GM12891 (cell line): ENCODE results near the gene NUAK1.

Experiments
- DNase-seq: peaks from one replicate; pipeline ENCODE4 v3.0.0; 2011; ENCODE audit warnings: low spot score; ENCODE audit not compliant: insufficient read length
- FAIRE-seq: peaks from 2 replicates; lab custom pipeline; 2011; peaks lifted over from hg19 to GRCh38; lab: Jason Lieb, UNC
- PAX5 ChIP-seq: IDR thresholded peaks from 2 replicates; pipeline ENCODE4 v1.6.1; 2011; ENCODE audit warnings: low read length, moderate library complexity, mild to moderate bottlenecking; ENCODE audit not compliant: insufficient read depth, severe bottlenecking
- POLR2A ChIP-seq: IDR thresholded peaks from 2 replicates; pipeline ENCODE4 v1.6.1; 2011; ENCODE audit warnings: low read depth, low read length, control low read depth
- POLR2AphosphoS5 ChIP-seq: IDR thresholded peaks from 2 replicates; pipeline ENCODE4 v1.6.1; 2011; ENCODE audit warnings: low read depth, low read length, control low read depth
- POU2F2 ChIP-seq: IDR thresholded peaks from 2 replicates; pipeline ENCODE4 v1.6.1; 2011; ENCODE audit warnings: low read depth, mild to moderate bottlenecking, control low read depth, low read length, moderate library complexity
- SPI1 ChIP-seq: IDR thresholded peaks from 2 replicates; pipeline ENCODE4 v1.6.1; 2011; ENCODE audit warnings: low read depth, low read length, control low read depth
- TAF1 ChIP-seq: IDR thresholded peaks from 2 replicates; pipeline ENCODE4 v1.6.1; 2011; ENCODE audit warnings: low read depth, low read length, control low read depth

NUAK1 gene

GRCh38 chr12:106113446-106113823 lies 25.3 kb downstream of the NUAK1 start:
- TF ChIP-seq POLR2AphosphoS5 (no peak), SPI1 (no peak), PAX5 (no peak), POLR2A (no peak), TAF1 (no peak), POU2F2 (no peak)
- no peak for DNase-seq

GRCh38 chr12:106113042-106113441 lies 25.7 kb downstream of the NUAK1 start:
- FAIRE-seq (no peak), DNase-seq (no peak)
- TF ChIP-seq POLR2A (no peak), SPI1 (peak; percentile 58), POU2F2 (no peak)

More at GRCh38 chr12:106113446-106113823, 25.3 kb downstream of the NUAK1 start:
- no peak for FAIRE-seq

DNA sequence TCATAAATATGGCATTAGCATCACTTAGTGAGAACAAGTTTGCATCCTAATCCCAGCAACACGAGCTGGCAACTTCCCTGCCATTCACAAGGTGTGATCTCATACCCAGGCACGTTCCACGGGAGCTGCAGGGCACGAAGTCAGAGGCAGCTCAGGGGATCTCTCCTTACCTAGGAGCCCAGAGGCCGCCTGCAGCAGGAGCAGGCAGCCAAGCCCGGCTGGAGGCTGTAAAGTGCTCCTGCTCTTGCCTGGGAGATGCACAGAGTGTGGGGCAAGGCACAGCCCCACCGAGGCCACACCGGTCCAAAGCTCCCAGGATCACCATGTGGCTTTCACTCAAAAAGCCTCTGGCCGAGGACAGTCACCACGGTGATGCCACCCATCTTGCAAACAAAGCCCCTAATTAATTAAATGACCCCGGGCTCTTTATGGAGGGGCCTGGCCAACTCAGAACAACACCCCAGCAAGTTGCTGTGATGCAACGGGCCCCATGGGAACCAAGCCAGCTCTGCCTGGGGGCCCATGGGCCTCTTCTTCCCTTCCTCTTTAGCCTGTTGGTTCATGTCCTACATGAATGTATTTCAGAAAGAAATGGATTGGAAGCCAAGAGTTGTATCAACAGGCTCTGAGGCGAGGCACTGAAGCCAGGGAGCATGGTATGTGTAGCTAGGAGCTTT lies 26.5 kb downstream of the NUAK1 start:
- TF ChIP-seq POLR2A (no peak), SPI1 (no peak), TAF1 (no peak), POLR2AphosphoS5 (no peak), POU2F2 (no peak), PAX5 (no peak)
- FAIRE-seq (no peak), DNase-seq (no peak)

DNA sequence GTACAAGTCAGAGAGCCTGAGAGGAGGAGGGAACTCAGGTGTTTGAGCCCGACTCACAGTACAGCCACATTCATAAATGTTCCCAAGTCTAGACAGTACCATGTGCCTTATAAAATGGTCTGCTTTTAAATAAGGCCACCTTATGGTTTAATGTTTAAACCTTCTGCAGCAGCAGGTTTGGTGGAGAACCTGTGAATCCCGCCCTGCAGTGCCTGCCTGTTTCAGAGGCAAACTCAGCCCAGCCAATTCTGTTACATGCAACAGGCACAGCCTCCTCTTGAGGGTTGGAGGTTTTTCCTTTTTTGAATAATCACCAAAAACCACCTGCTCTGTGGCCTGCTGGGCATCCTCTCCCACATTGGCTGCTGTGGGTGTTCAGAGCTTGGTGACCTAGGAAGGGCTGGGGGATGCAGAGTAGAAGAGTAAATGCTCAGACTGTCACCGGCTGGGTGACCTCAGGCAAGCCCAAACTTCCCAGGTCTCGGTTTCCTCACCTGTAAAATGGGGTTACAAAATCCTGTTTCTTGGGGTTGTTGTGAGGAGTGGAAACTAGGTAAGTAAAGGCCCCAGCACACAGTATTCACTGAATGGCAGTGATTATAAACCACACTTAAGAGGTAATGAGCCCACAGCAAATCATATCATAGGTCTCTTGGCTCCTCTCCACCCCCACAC lies 28.0 kb downstream of the NUAK1 start:
- FAIRE-seq (no peak), DNase-seq (no peak)
- no peak for TF ChIP-seq POLR2A
- no peak for TF ChIP-seq TAF1
- TF ChIP-seq PAX5 = no peak
- TF ChIP-seq POU2F2 = no peak
- no peak for TF ChIP-seq POLR2AphosphoS5
- no peak for TF ChIP-seq SPI1

DNA sequence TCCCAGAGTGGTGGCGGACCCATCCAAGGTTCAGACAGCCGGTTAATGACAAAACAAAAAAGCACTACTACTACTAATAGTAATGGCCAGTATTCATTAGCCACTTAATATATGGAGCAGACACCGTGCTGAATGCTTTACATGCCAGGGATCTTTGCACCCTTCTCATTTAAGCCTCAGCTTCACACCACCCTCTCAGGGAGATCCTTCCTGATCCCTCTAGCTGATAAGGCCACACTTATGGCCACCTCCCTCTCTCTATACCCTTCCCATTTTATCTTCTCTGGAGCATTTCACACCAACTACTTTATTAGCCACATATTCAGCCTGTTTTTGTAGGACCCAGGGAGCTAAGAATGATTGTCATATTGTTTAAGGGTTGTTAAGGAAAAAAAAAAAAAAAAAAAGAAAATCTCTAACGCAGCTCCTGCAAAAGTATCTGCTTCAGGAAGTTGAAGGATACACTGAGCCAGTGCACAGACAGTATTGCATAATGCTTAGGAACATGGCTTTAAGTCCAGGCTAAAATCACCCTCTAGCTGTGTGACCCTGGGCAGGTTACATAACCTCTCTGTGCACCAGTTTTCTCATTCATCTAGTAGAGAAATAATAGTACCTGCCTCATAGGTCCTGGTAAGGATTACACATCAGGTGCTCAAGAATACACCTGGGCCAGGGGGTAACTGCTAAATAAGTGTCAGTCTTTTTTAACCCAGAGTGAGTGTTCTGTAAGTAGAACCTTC lies 29.4 kb downstream of the NUAK1 start:
- no peak for DNase-seq

GRCh38 chr12:106108185-106108835 lies 30.4 kb downstream of the NUAK1 start:
- TF ChIP-seq POLR2AphosphoS5 (no peak), PAX5 (no peak), TAF1 (no peak), POLR2A (no peak), POU2F2 (no peak), SPI1 (no peak)
- DNase-seq = no peak
- FAIRE-seq = no peak

More for the DNA sequence above, 29.4 kb downstream of the NUAK1 start:
- no peak for TF ChIP-seq SPI1
- TF ChIP-seq PAX5 = no peak
- TF ChIP-seq POU2F2 = no peak
- no peak for TF ChIP-seq POLR2A
- no peak for TF ChIP-seq POLR2AphosphoS5
- TF ChIP-seq TAF1 = no peak
- FAIRE-seq = no peak

GRCh38 chr12:106107566-106107965 lies 31.2 kb downstream of the NUAK1 start:
- no peak for FAIRE-seq
- DNase-seq = no peak
- TF ChIP-seq TAF1 (no peak), PAX5 (no peak), POLR2AphosphoS5 (no peak), SPI1 (no peak)

DNA sequence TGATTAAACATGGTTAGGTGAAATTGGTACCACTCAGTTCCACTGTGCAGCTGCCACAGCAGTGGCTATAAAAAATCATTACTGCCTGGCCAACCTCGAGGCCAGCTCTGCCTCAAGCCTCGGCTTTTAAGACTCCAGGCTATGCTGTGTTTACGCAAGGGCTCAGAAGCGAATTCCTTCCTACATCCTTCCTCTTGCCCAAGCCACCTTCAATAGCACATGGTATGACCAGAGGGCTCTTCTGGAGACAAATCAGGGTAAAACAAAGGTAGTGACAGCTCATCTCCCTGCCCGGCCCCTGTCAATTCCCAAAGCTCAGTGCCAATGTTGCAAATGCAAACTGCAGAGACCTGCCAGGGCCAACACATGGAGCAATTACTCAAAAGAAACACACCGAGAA lies 31.9 kb downstream of the NUAK1 start:
- TF ChIP-seq POLR2AphosphoS5 = no peak
- no peak for TF ChIP-seq POU2F2
- TF ChIP-seq POLR2A = no peak
- no peak for TF ChIP-seq TAF1
- DNase-seq (no peak), FAIRE-seq (no peak)

DNA sequence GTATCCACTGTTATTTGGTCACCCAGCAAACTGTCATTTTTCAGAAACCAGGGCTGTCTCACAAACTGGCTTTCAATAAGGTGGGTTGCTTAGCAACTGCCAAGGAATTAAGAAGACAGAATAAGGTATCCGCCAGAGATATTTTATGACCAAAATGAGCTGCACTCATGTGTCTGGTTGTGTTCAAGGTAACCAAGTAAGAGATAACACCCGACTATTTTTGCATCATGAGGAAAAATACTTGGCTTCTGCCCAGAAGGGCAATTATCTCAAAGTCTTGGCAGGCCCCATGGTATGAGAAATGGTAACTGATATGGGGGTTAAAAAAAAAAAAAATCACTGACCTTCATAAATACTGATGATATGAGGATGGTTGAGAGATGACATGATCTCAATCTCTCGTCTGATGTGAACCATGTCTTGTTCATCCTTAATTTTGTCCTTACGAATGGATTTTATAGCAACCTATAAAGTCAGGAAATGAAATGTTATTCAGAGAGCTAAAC lies 32.6 kb downstream of the NUAK1 start:
- no peak for TF ChIP-seq PAX5
- TF ChIP-seq SPI1 = no peak
- no peak for TF ChIP-seq POLR2AphosphoS5
- no peak for TF ChIP-seq POU2F2
- TF ChIP-seq POLR2A = no peak
- TF ChIP-seq TAF1 = no peak
- FAIRE-seq (no peak), DNase-seq (no peak)
